Uterus (tissue), 4 donors: Measurements from ENCODE around the gene ERAP2. TPM values are rescaled to one million over a fixed set of nuclear protein-coding genes. Genes with fewer than 3 reads are reported as not detected.
A peak's percentile ranks its signal among the peaks of the same experiment; 100 is the strongest.

Experiments
- DNase-seq, 2 donors: peaks; one replicate each; pipeline ENCODE4 v3.0.0-alpha.2; 2019 to 2020
- H3K27ac ChIP-seq, 2 donors: fragments of 200-600 bp; sonication (generic); 1 replicate in 1 of 2; 2 replicates in 1 of 2; pipeline ENCODE4 v1.5.1; 2016 to 2018
- H3K27me3 ChIP-seq, 2 donors: fragments of 200-600 bp; sonication (generic); one replicate each; pipeline ENCODE4 v1.5.1; 2018 to 2019; ENCODE audit warnings: control low read depth in 1 of 2
- H3K36me3 ChIP-seq, 2 donors: fragments of 200-600 bp; sonication (generic); one replicate each; pipeline ENCODE4 v1.5.1; 2019; ENCODE audit warnings: control low read depth in 1 of 2
- H3K4me1 ChIP-seq, 2 donors: fragments of 200-600 bp; sonication (generic); one replicate each; pipeline ENCODE4 v1.5.1; 2018 to 2019; ENCODE audit warnings: control low read depth in 1 of 2
- H3K4me3 ChIP-seq, 2 donors: fragments of 200-600 bp; sonication (generic); 1 replicate in 1 of 2; 2 replicates in 1 of 2; pipeline ENCODE4 v1.5.1; 2018 to 2019; ENCODE audit warnings: mild to moderate bottlenecking in 1 of 2
- H3K9me3 ChIP-seq, 2 donors: fragments of 200-600 bp; sonication (generic); one replicate each; pipeline ENCODE4 v1.5.1; 2019; ENCODE audit warnings: control low read depth in 1 of 2
- CTCF ChIP-seq, 4 experiments: fragments of 200-600 bp in 2 of 4; fragments of 450-650 bp in 2 of 4; sonication (generic) in 2 of 4; IDR thresholded peaks; one replicate each; pipeline ENCODE4 v1.5.1; 2016 to 2019; ENCODE audit warnings: antibody characterized with exemption in 4 of 4, mild to moderate bottlenecking in 2 of 4, moderate library complexity in 1 of 4
- POLR2A ChIP-seq, 2 donors: fragments of 450-650 bp; IDR thresholded peaks; one replicate each; pipeline ENCODE4 v1.6.1; 2016; ENCODE audit warnings: antibody characterized with exemption in 2 of 2, mild to moderate bottlenecking in 1 of 2, moderate library complexity in 1 of 2
- intact Hi-C: fragments of 100-400 bp; cut with DNase I; formaldehyde crosslinking; loops from one replicate; pipeline ENCODE4 v1.15.1; 2023; ENCODE audit warnings: low total_unique reads
- total RNA-seq, 4 donors: library from RNA; depleted of rRNA in 3 of 4; stranded (reverse); fragments of >200 nt in 3 of 4; gene quantifications; one replicate each; pipeline versions ENCODE4 v1.1.0 to v1.2.4, GENCODE V29; 2014 to 2023
- donor health status: DM: yes; HTN: yes; CAD: no.

Gene ERAP2
- 10 to 100 TPM in 3 of 4 donors, 1 to 10 TPM in 1; 9.5 to 29.2 (median 17.1) TPM for total RNA-seq

DNA sequence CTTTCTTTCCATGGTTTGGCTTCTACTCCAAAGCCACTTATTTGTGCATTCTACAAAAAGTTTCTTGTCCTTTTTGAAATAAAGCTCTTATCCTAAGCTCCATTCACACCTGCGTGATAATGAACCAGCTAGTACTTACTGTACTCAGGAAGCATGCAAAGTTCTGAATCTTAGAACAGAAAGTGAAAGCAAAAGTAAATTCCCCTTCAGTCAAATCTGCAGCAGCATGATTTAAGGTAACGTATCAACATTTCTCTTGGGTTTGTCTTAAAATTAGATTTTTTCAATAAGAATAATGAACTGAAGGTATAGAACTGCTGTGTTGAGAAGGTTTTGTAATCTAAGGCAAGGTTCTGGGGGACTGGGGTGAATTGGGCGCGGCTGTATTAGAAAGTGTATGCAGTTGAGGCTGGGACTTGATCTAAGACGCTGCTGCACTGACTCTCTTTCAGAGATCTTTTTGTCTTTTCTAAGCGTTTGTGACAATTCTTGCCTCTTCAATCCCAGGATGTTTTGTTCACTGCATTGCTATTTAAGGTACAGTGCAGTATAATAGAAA, at the start of gene ERAP2:
Gene ERAP2, plus strand, starts transcription at position 209 of the 559 bp plus-strand sequence. CDS start 3,186 bp downstream, outside the sequence.
- no peak for DNase-seq
- intact Hi-C loops: no loop called here

DNA sequence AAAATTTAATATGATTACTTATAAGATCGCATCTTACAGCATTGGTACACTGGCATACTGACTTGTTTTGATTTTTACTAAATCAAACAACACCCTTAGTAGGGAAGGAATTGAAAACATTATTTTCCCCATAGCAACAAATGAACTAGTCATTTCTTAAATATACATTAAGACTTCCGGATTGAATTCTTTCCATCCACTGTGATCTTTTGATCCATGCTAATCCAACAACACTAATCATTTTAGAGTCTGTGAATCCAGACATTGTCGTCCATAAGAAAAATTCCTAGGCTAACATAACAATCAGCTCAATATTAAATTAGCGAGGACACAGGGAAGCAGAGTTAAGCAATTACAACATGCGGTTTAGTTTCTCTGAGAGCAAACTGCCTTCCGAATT, 47.0 kb upstream of the ERAP2 start:
- intact Hi-C loops: no loop called here
- Histone ChIP-seq H3K27ac (no peak overlapping the region), H3K4me3 (no peak overlapping the region), H3K36me3 (no peaks in the 10 kb centered on the region), H3K4me1 (no peaks in the 10 kb centered on the region), H3K27me3 (no peaks in the 10 kb centered on the region), H3K9me3 (no peaks in the 10 kb centered on the region)
- DNase-seq: no peak
- no peak for TF ChIP-seq CTCF (IDR thresholded peaks at IDR 0.05)
- no peak for TF ChIP-seq POLR2A (IDR thresholded peaks at IDR 0.05)

More for the DNA sequence above, at the start of gene ERAP2:
- Histone ChIP-seq H3K4me1 (no peaks in the 10 kb centered on the region), H3K27ac (peak within 1 kb of the TSS; percentile 75 to 91), H3K9me3 (no peaks in the 10 kb centered on the region), H3K36me3 (no peaks in the 10 kb centered on the region), H3K27me3 (no peaks in the 10 kb centered on the region), H3K4me3 (peak within 1 kb of the TSS; percentile 51 to 58)
- TF ChIP-seq POLR2A (IDR thresholded peaks at IDR 0.05) (no peak), CTCF (IDR thresholded peaks at IDR 0.05) (no peak)

DNA sequence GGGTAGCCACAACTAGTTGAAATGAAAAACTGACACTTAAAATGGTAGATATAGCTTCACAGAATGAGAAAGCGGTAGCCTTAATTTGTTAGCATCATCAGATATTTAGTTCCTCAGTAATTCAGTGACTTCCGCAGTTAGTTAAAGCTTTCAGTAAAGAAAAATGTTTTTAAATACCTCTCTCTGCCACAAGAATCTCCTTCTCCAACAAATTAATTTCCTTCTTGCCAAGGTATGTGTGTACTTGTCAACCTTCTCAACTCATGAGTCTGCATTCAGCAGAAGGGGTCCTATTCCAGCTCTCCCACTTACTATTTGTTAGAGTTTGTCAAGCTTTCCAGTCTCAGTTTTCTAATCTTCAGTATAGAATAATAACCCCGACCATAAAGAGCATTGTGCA, 42.3 kb upstream of the ERAP2 start:
- Histone ChIP-seq H3K4me1 (no peaks in the 10 kb centered on the region), H3K36me3 (no peaks in the 10 kb centered on the region), H3K4me3 (no peak overlapping the region), H3K9me3 (no peaks in the 10 kb centered on the region), H3K27me3 (no peaks in the 10 kb centered on the region), H3K27ac (no peak overlapping the region)
- TF ChIP-seq CTCF (IDR thresholded peaks at IDR 0.05) (no peak), POLR2A (IDR thresholded peaks at IDR 0.05) (no peak)
- intact Hi-C loops: no loop called here
- DNase-seq: no peak

GRCh38 chr5:96835791-96836191, 40.5 kb upstream of the ERAP2 start:
- Histone ChIP-seq H3K4me3 (no peak overlapping the region), H3K36me3 (no peaks in the 10 kb centered on the region), H3K4me1 (no peaks in the 10 kb centered on the region), H3K9me3 (no peaks in the 10 kb centered on the region), H3K27ac (no peak overlapping the region), H3K27me3 (no peaks in the 10 kb centered on the region)
- intact Hi-C loops: no loop called here
- TF ChIP-seq CTCF (IDR thresholded peaks at IDR 0.05): no peak
- TF ChIP-seq POLR2A (IDR thresholded peaks at IDR 0.05): no peak
- no peak for DNase-seq

GRCh38 chr5:96836817-96837216, 39.5 kb upstream of the ERAP2 start:
- TF ChIP-seq CTCF (IDR thresholded peaks at IDR 0.05) (no peak), POLR2A (IDR thresholded peaks at IDR 0.05) (no peak)
- Histone ChIP-seq H3K27ac (no peak overlapping the region), H3K4me3 (no peak overlapping the region), H3K36me3 (no peaks in the 10 kb centered on the region), H3K4me1 (no peaks in the 10 kb centered on the region), H3K27me3 (no peaks in the 10 kb centered on the region), H3K9me3 (no peaks in the 10 kb centered on the region)
- DNase-seq: no peak
- intact Hi-C loops: no loop called here
